Retinal pigment epithelial cell (primary cell): ENCODE results near the gene PCDHGA12.
"Not testable (repeated sequence)": the region's sequence is repeated elsewhere in the genome, so short reads cannot be mapped to it uniquely, and the experiment has no call there.

ENCODE experiments used
- DNase-seq: peaks from one replicate; pipeline ENCODE4 v3.0.0-alpha.2; 2010; ENCODE audit warnings: low read depth
- H3K4me3 ChIP-seq: 2 replicates; pipeline ENCODE4 v1.5.1; 2011; ENCODE audit warnings: mild to moderate bottlenecking, low read length, control low read depth, moderate library complexity
- TF ChIP-seq, protein P1 (sequence below): conservative IDR thresholded peaks from 2 replicates; pipeline ENCODE4 v1.5.1; 2011; ENCODE audit warnings: low read depth, low read length, control low read depth, inconsistent platforms

PCDHGA12 gene

DNA sequence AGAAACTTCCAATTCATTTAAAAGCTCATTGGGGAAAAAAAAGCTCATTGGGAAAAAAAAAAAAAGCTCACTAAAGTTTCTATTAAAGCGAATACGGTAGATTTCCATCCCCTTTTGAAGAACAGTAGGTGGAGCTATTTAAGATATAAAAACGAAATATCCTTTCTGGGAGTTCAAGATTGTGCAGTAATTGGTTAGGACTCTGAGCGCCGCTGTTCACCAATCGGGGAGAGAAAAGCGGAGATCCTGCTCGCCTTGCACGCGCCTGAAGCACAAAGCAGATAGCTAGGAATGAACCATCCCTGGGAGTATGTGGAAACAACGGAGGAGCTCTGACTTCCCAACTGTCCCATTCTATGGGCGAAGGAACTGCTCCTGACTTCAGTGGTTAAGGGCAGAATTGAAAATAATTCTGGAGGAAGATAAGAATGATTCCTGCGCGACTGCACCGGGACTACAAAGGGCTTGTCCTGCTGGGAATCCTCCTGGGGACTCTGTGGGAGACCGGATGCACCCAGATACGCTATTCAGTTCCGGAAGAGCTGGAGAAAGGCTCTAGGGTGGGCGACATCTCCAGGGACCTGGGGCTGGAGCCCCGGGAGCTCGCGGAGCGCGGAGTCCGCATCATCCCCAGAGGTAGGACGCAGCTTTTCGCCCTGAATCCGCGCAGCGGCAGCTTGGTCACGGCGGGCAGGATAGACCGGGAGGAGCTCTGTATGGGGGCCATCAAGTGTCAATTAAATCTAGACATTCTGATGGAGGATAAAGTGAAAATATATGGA is at the start of gene PCDHGA12:
TSS of gene PCDHGA12 (plus strand) at position 176 of the 782 bp plus-strand sequence. CDS start at position 429, 253 bp downstream.
- TF ChIP-seq, protein P1, sequence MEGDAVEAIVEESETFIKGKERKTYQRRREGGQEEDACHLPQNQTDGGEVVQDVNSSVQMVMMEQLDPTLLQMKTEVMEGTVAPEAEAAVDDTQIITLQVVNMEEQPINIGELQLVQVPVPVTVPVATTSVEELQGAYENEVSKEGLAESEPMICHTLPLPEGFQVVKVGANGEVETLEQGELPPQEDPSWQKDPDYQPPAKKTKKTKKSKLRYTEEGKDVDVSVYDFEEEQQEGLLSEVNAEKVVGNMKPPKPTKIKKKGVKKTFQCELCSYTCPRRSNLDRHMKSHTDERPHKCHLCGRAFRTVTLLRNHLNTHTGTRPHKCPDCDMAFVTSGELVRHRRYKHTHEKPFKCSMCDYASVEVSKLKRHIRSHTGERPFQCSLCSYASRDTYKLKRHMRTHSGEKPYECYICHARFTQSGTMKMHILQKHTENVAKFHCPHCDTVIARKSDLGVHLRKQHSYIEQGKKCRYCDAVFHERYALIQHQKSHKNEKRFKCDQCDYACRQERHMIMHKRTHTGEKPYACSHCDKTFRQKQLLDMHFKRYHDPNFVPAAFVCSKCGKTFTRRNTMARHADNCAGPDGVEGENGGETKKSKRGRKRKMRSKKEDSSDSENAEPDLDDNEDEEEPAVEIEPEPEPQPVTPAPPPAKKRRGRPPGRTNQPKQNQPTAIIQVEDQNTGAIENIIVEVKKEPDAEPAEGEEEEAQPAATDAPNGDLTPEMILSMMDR: peak; percentile 50
- DNase-seq: peak; percentile 52
- peak within 1 kb of the TSS; percentile 26 for H3K4me3 ChIP-seq

DNA sequence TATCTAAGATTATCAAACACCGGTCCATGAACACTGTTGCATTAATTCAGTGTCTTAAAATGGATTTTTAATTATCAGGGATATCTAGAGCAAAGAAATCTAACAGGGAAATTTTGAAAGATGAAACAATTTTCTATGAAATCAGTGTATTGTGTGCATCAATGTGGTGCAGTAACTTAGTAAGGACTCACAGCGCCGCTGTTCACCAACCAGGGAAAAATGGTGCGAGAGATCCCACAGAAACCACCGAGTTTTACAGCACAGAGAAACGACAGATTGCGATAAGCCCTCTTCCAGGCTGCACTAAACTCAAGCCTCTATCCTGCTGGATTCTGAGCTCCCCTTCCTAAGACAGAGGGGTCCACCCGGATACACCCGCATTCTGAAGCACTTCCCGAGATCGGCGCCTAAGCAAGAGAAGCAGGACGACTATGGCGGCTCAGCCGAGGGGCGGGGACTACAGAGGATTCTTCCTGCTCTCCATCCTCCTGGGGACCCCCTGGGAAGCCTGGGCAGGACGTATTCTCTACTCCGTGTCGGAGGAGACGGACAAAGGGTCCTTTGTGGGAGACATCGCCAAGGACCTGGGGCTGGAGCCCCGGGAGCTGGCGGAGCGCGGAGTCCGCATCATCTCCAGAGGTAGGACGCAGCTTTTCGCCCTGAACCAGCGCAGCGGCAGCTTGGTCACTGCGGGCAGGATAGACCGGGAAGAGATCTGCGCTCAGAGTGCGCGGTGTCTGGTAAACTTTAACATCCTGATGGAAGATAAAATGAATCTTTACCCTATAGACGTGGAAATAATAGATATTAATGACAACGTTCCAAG is 47.6 kb upstream of the PCDHGA12 start, which contains the start of gene PCDHGA7:
TSS of gene PCDHGA7 (plus strand) at position 274 of the 826 bp plus-strand sequence. CDS start at position 432, 158 bp downstream.
- TF ChIP-seq, protein P1: peak; percentile 37
- no peak for DNase-seq

DNA sequence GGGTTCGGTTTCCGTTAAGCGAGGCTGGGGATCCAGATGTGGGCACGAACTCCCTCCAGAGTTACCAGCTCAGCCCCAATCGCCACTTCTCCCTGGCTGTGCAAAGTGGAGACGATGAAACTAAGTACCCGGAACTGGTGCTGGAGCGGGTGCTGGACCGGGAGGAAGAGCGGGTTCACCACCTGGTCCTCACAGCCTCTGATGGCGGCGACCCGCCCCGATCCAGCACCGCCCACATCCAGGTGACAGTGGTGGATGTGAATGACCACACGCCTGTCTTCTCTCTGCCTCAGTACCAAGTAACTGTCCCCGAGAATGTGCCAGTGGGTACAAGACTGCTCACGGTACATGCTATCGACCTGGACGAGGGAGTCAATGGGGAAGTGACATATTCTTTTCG is 47.0 kb upstream of the PCDHGA12 start:
- peak overlapping the region; percentile 6 for H3K4me3 ChIP-seq
- TF ChIP-seq, protein P1: no peak
- DNase-seq: no peak

More for the DNA sequence above, 47.6 kb upstream of the PCDHGA12 start, which contains the start of gene PCDHGA7:
- H3K4me3 ChIP-seq: peak within 1 kb of the TSS; percentile 42

DNA sequence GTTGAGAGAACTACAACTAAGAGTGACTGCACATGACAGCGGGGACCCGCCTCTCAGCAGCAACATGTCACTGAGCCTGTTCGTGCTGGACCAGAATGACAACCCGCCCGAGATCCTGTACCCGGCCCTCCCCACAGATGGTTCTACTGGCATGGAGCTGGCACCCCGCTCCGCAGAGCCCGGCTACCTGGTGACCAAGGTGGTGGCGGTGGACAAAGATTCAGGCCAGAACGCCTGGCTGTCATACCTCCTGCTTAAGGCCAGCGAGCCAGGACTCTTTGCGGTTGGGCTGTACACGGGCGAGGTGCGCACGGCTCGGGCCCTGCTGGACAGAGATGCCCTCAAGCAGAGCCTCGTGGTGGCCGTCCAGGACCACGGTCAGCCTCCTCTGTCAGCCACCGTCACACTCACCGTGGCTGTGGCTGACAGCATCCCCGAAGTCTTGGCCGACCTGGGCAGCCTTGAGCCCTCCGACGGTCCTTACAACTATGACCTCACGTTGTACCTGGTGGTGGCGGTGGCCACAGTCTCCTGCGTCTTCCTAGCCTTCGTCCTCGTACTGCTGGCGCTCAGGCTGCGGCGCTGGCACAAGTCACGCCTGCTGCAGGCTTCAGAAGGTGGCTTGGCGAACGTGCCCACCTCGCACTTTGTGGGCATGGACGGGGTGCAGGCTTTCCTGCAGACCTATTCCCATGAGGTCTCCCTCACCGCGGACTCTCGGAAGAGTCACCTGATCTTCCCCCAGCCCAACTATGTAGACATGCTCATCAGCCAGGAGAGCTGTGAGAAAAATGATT is 45.6 kb upstream of the PCDHGA12 start:
- DNase-seq: no peak
- H3K4me3 ChIP-seq: no peak overlapping the region
- TF ChIP-seq, protein P1: no peak

DNA sequence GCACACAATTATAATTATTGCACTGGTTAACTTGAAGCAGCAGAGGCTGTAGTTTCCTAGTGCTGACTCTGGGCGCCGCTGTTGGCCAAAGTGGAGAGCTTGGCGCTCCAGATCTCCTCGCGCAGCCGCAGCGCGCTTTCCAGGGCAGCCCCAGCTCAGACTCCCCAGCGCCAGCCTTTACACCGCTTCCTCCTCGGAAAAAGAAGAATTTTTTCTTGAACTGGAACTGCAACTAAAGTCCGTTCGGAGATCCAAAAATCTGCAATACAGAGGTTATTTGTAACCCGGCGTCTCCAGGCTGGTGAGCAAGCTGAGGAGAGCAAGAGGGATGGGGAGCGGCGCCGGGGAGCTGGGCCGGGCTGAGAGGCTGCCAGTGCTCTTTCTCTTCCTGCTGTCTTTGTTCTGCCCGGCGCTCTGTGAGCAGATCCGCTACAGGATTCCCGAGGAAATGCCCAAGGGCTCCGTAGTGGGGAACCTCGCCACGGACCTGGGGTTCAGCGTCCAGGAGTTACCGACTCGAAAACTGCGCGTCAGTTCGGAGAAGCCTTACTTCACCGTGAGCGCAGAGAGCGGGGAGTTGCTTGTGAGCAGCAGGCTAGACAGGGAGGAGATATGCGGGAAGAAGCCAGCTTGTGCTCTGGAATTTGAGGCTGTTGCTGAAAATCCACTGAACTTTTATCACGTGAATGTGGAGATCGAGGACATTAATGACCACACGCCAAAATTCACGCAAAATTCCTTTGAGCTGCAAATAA is 42.6 kb upstream of the PCDHGA12 start, which contains the start of gene PCDHGB4:
TSS of gene PCDHGB4 (plus strand) at position 142 of the 755 bp plus-strand sequence. CDS start at position 329, 187 bp downstream.
- not testable (repeated sequence) for DNase-seq
- peak within 1 kb of the TSS; percentile 35 for H3K4me3 ChIP-seq
- TF ChIP-seq, protein P1: peak; percentile 57

DNA sequence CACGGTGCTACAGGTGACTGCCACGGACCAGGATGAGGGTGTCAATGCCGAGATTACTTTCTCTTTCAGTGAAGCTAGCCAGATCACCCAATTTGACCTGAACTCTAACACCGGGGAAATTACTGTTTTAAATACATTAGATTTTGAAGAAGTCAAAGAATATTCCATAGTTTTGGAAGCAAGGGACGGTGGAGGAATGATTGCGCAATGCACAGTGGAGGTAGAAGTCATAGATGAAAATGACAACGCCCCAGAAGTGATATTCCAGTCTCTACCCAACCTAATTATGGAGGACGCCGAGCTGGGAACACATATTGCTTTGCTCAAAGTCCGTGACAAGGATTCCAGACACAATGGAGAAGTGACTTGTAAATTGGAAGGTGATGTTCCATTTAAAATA is 41.6 kb upstream of the PCDHGA12 start:
- no peak for DNase-seq
- no peak overlapping the region for H3K4me3 ChIP-seq
- TF ChIP-seq, protein P1: no peak
